Activated CD4-positive, alpha-beta memory T cell treated with anti-CD3 and anti-CD28 coated beads for 36 hours (primary cell): ENCODE data around the gene CMYA5. TPM values are rescaled to one million over a fixed set of nuclear protein-coding genes. Genes with fewer than 3 reads are reported as not detected.
"Not testable (repeated sequence)": the region's sequence is repeated elsewhere in the genome, so short reads cannot be mapped to it uniquely, and the experiment has no call there.

Experiments
- CTCF ChIA-PET: fragments of 350-600 bp; sonication (Branson Sonifier 250); formaldehyde crosslinking; loops from one replicate; lab custom pipeline; 2021; ENCODE audit warnings: antibody characterized with exemption, inconsistent platforms; lab: Charles Lee
- POLR2A ChIA-PET: fragments of 350-600 bp; sonication (Branson Sonifier 250); formaldehyde crosslinking; loops from one replicate; lab custom pipeline; 2021; ENCODE audit warnings: antibody characterized with exemption; lab: Charles Lee
- DNase-seq: peaks from one replicate; pipeline ENCODE4 v3.0.0-alpha.2; 2020
- H3K27ac Mint-ChIP-seq: one replicate; pipeline ENCODE4 v1.8.0; 2021; ENCODE audit warnings: mixed read lengths
- H3K27me3 Mint-ChIP-seq: one replicate; pipeline ENCODE4 v1.8.0; 2021; ENCODE audit warnings: mixed read lengths
- H3K36me3 Mint-ChIP-seq: one replicate; pipeline ENCODE4 v1.8.0; 2021; ENCODE audit warnings: mixed read lengths
- H3K4me1 Mint-ChIP-seq: one replicate; pipeline ENCODE4 v1.8.0; 2021; ENCODE audit warnings: low read depth, mixed read lengths
- H3K4me3 Mint-ChIP-seq: one replicate; pipeline ENCODE4 v1.8.0; 2021; ENCODE audit warnings: mild to moderate bottlenecking, mixed read lengths
- H3K9me3 Mint-ChIP-seq: one replicate; pipeline ENCODE4 v1.8.0; 2021; ENCODE audit warnings: mixed read lengths
- intact Hi-C: fragments of 100-400 bp; cut with micrococcal nuclease; formaldehyde crosslinking; loops from one replicate; pipeline ENCODE4 v1.15.1; 2023
- total RNA-seq, 2 experiments: library from RNA; stranded (reverse); gene quantifications; one replicate each; pipeline ENCODE4 v1.2.3, GENCODE V29; 2021

The CMYA5 gene
- total RNA-seq, 2 experiments from 2014 or later, result 0.15 to 0.26 TPM

GRCh38 chr5:79754865-79755555 lies 65.4 kb downstream of the CMYA5 start:
- ChIA-PET CTCF (no interaction called here), POLR2A (no interaction called here)
- no peak for DNase-seq
- intact Hi-C loops, result no loop called here
- no peak overlapping the region for H3K4me3 Mint-ChIP-seq
- peaks cover 8% of the 10 kb centered on the region for H3K27me3 Mint-ChIP-seq
- no peaks in the 10 kb centered on the region for H3K4me1 Mint-ChIP-seq
- no peaks in the 10 kb centered on the region for H3K36me3 Mint-ChIP-seq
- H3K9me3 Mint-ChIP-seq, result no peaks in the 10 kb centered on the region
- H3K27ac Mint-ChIP-seq, result no peak overlapping the region

GRCh38 chr5:79756076-79756475 lies 66.4 kb downstream of the CMYA5 start:
- intact Hi-C loops, result no loop called here
- no peak for DNase-seq

GRCh38 chr5:79759436-79759835 lies 69.8 kb downstream of the CMYA5 start:
- ChIA-PET POLR2A (no interaction called here), CTCF (no interaction called here)
- H3K27me3 Mint-ChIP-seq, result no peaks in the 10 kb centered on the region
- no peak overlapping the region for H3K4me3 Mint-ChIP-seq
- no peaks in the 10 kb centered on the region for H3K9me3 Mint-ChIP-seq
- no peaks in the 10 kb centered on the region for H3K36me3 Mint-ChIP-seq
- H3K27ac Mint-ChIP-seq, result no peak overlapping the region
- no peaks in the 10 kb centered on the region for H3K4me1 Mint-ChIP-seq
- intact Hi-C loops, result no loop called here
- DNase-seq, result no peak

More at GRCh38 chr5:79756076-79756475, 66.4 kb downstream of the CMYA5 start:
- Mint-ChIP-seq H3K36me3 (no peaks in the 10 kb centered on the region), H3K4me3 (no peak overlapping the region), H3K9me3 (no peaks in the 10 kb centered on the region), H3K27me3 (peaks cover 2% of the 10 kb centered on the region), H3K27ac (no peak overlapping the region), H3K4me1 (no peaks in the 10 kb centered on the region)
- ChIA-PET CTCF (no interaction called here), POLR2A (no interaction called here)

- Mint-ChIP-seq H3K27me3 (no peaks in the 10 kb centered on the region), H3K9me3 (peaks cover under 1% of the 10 kb centered on the region), H3K4me1 (no peaks in the 10 kb centered on the region), H3K27ac (no peak overlapping the region), H3K4me3 (no peak overlapping the region), H3K36me3 (no peaks in the 10 kb centered on the region)
- CTCF ChIA-PET, result no interaction called here
- POLR2A ChIA-PET, result no interaction called here
- intact Hi-C loops, result no loop called here
- no peak for DNase-seq
These were observed 70.2 kb downstream of the CMYA5 start for GRCh38 chr5:79759848-79760247.

DNA sequence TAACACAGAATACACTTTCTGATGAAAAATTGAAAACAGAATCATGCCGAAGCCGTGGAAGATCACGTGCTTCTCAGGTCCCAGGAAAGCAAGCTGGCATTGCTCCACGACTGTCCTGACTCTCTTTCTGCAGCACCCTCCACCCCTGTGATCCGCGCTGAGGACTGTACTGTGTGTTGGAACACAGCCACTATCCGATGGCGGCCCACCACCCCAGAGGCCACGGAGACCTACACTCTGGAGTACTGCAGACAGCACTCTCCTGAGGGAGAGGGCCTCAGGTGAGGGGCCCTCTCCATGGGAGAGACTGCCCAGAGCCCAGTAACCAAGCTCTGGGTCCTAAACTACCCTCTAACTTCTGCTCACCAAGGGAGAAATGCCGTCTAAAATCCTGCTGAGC lies 73.3 kb downstream of the CMYA5 start:
- no peak for DNase-seq
- Mint-ChIP-seq H3K27me3 (no peaks in the 10 kb centered on the region), H3K4me1 (no peaks in the 10 kb centered on the region), H3K36me3 (no peaks in the 10 kb centered on the region), H3K4me3 (no peak overlapping the region), H3K9me3 (peaks cover 9% of the 10 kb centered on the region), H3K27ac (no peak overlapping the region)
- ChIA-PET CTCF (no interaction called here), POLR2A (no interaction called here)
- intact Hi-C loops, result no loop called here

DNA sequence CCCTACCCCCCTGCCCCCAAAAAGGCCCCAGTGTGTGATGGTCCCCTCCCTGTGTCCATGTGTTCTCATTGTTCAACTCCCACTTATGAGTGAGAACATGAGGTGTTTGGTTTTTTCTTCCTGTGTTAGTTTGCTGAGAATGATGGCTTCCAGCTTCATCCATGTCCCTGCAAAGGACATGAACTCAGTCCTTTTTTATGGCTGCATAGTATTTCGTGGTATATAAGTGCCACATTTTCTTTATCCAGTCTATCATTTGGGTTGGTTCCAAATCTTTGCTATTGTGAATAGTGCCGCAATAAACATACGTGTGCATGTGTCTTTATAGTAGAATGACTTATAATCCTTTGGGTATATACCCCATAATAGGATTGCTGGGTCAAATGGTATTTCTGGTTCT lies 74.5 kb downstream of the CMYA5 start:
- CTCF ChIA-PET, intact Hi-C loops, H3K4me3 Mint-ChIP-seq, H3K27ac Mint-ChIP-seq, H3K27me3 Mint-ChIP-seq, H3K4me1 Mint-ChIP-seq, DNase-seq, H3K36me3 Mint-ChIP-seq: not testable (repeated sequence)
- H3K9me3 Mint-ChIP-seq, result peaks cover 14% of the 10 kb centered on the region
- POLR2A ChIA-PET, result interaction anchor here (0.6 kb wide), 1 partner anchor 83 kb away, joined by 3 read pairs; no protein-coding TSS in a partner anchor

GRCh38 chr5:79771387-79771786 lies 81.8 kb downstream of the CMYA5 start:
- Mint-ChIP-seq H3K9me3 (peaks cover 7% of the 10 kb centered on the region), H3K27me3 (peaks cover 15% of the 10 kb centered on the region)
- CTCF ChIA-PET, result interaction anchor here (0.9 kb wide), 1 partner anchor 312 kb away, joined by 3 read pairs; no protein-coding TSS in a partner anchor

DNA sequence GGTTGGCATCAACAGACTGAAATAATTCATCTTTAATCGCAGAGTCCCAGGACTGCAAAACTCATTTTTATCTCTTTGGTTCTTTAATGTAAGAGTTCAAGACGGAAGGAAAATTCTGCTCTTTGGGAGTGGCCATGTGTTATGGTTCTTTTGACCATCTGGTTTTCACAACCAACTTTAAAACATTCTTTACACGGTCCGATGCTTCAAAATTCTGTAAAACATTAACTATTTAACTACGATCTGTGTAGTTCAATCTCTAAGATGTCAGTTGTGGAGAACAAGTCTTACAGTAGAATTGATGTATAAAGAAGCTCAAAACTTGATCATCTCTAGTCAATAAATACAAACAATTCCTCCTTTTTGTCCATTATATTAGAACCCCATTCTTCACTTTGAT lies 83.0 kb downstream of the CMYA5 start:
- POLR2A ChIA-PET, result no interaction called here
- Mint-ChIP-seq H3K4me3 (no peak overlapping the region), H3K27me3 (peaks cover 15% of the 10 kb centered on the region), H3K27ac (no peak overlapping the region), H3K36me3 (no peaks in the 10 kb centered on the region), H3K4me1 (no peaks in the 10 kb centered on the region), H3K9me3 (peaks cover 7% of the 10 kb centered on the region)
- CTCF ChIA-PET, result no interaction called here
- intact Hi-C loops, result no loop called here
- no peak for DNase-seq

More at GRCh38 chr5:79771387-79771786, 81.8 kb downstream of the CMYA5 start:
- DNase-seq, result no peak
- Mint-ChIP-seq H3K4me1 (no peaks in the 10 kb centered on the region), H3K36me3 (no peaks in the 10 kb centered on the region), H3K27ac (no peak overlapping the region), H3K4me3 (no peak overlapping the region)
- intact Hi-C loops, result no loop called here
- POLR2A ChIA-PET, result no interaction called here

DNA sequence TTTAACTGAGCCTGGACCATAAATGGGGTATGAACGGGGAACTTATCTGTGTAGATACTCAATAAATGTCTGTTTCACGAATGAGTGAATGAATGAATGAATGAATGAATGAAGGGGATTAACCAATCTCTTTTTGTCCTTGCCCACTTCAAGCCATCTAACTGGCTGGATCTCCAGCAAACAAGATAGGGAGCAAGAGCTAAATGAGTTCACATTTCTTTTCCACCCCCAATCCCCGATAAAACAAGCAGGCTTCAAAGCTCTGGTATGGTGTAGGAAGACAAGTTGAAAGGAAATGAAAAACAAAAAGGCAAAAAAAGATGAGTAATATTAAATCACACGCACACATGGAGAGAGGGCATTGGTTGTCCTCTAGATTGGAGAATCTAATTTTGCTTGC lies 84.0 kb downstream of the CMYA5 start:
- Mint-ChIP-seq H3K36me3 (no peaks in the 10 kb centered on the region), H3K9me3 (peaks cover 6% of the 10 kb centered on the region), H3K4me1 (no peaks in the 10 kb centered on the region), H3K27ac (no peak overlapping the region), H3K4me3 (no peak overlapping the region), H3K27me3 (peaks cover 14% of the 10 kb centered on the region)
- DNase-seq, result no peak
- intact Hi-C loops, result no loop called here
- CTCF ChIA-PET, result interaction anchor here (0.7 kb wide), 1 partner anchor 57 kb away, joined by 3 read pairs; no protein-coding TSS in a partner anchor
- POLR2A ChIA-PET, result no interaction called here

- H3K27ac Mint-ChIP-seq, result no peak overlapping the region
- DNase-seq, result peak; percentile 17
- peaks cover 10% of the 10 kb centered on the region for H3K27me3 Mint-ChIP-seq
- H3K4me3 Mint-ChIP-seq, result no peak overlapping the region
- CTCF ChIA-PET, result interaction anchor here (0.6 to 1.3 kb wide), 3 partner anchors 71 to 349 kb away, joined by 3 to 5 read pairs (median 3); no protein-coding TSS in a partner anchor
- POLR2A ChIA-PET, result no interaction called here
- intact Hi-C loops, result no loop called here
- no peaks in the 10 kb centered on the region for H3K36me3 Mint-ChIP-seq
- peaks cover 3% of the 10 kb centered on the region for H3K9me3 Mint-ChIP-seq
- no peaks in the 10 kb centered on the region for H3K4me1 Mint-ChIP-seq
These were observed 84.7 kb downstream of the CMYA5 start for GRCh38 chr5:79774171-79774854.

GRCh38 chr5:79774855-79775237 lies 85.2 kb downstream of the CMYA5 start:
- peaks cover 10% of the 10 kb centered on the region for H3K27me3 Mint-ChIP-seq
- no peak for DNase-seq
- no peaks in the 10 kb centered on the region for H3K4me1 Mint-ChIP-seq
- ChIA-PET CTCF (interaction anchor here (0.6 to 1.3 kb wide), 3 partner anchors 72 to 350 kb away, joined by 3 to 5 read pairs (median 3); no protein-coding TSS in a partner anchor), POLR2A (no interaction called here)
- H3K9me3 Mint-ChIP-seq, result peaks cover 3% of the 10 kb centered on the region
- intact Hi-C loops, result no loop called here
- H3K4me3 Mint-ChIP-seq, result no peak overlapping the region
- H3K36me3 Mint-ChIP-seq, result no peaks in the 10 kb centered on the region
- no peak overlapping the region for H3K27ac Mint-ChIP-seq

- H3K36me3 Mint-ChIP-seq, CTCF ChIA-PET, intact Hi-C loops, H3K4me3 Mint-ChIP-seq, POLR2A ChIA-PET, DNase-seq, H3K9me3 Mint-ChIP-seq, H3K27me3 Mint-ChIP-seq, H3K27ac Mint-ChIP-seq, H3K4me1 Mint-ChIP-seq: not testable (repeated sequence)
These were observed 95.1 kb downstream of the CMYA5 start for GRCh38 chr5:79784741-79785140.
